Effector CD4-positive, alpha-beta T cell (primary cell): ENCODE results near the gene ZCCHC14.
"Not testable (repeated sequence)": the region's sequence is repeated elsewhere in the genome, so short reads cannot be mapped to it uniquely, and the experiment has no call there.

Source experiments
- DNase-seq: peaks from one replicate; pipeline ENCODE4 v3.0.0-alpha.2; 2020

ZCCHC14 gene

GRCh38 chr16:87496447-87496801, 3.6 kb upstream of the ZCCHC14 start:
- DNase-seq: no peak

- DNase-seq: peak; percentile 6
Measured at GRCh38 chr16:87495578-87496446, 3.0 kb upstream of the ZCCHC14 start.

GRCh38 chr16:87493608-87494280, 920 bp upstream of the ZCCHC14 start:
- DNase-seq: peak; percentile 4

- DNase-seq: no peak
Measured at GRCh38 chr16:87492291-87492630, 563 bp downstream of the ZCCHC14 start.

- DNase-seq: peak; percentile 7
Measured at GRCh38 chr16:87491522-87492290, 1.1 kb downstream of the ZCCHC14 start.

- peak; percentile 63 for DNase-seq
Measured at GRCh38 chr16:87490799-87491521, 1.9 kb downstream of the ZCCHC14 start.

GRCh38 chr16:87490096-87490798, 2.6 kb downstream of the ZCCHC14 start:
- DNase-seq: peak; percentile 2

GRCh38 chr16:87489434-87490045, 3.3 kb downstream of the ZCCHC14 start:
- no peak for DNase-seq

- not testable (repeated sequence) for DNase-seq
Measured at GRCh38 chr16:87488960-87489359, 3.9 kb downstream of the ZCCHC14 start.

GRCh38 chr16:87487361-87487924, 5.4 kb downstream of the ZCCHC14 start:
- DNase-seq: no peak

GRCh38 chr16:87486713-87487247, 6.0 kb downstream of the ZCCHC14 start:
- no peak for DNase-seq

GRCh38 chr16:87486282-87486681, 6.5 kb downstream of the ZCCHC14 start:
- no peak for DNase-seq

- DNase-seq: not testable (repeated sequence)
Measured at GRCh38 chr16:87485792-87486191, 7.0 kb downstream of the ZCCHC14 start.

GRCh38 chr16:87484487-87485331, 8.1 kb downstream of the ZCCHC14 start:
- no peak for DNase-seq

GRCh38 chr16:87483481-87483880, 9.3 kb downstream of the ZCCHC14 start:
- DNase-seq: no peak

- not testable (repeated sequence) for DNase-seq
Measured at GRCh38 chr16:87482670-87483069, 10.2 kb downstream of the ZCCHC14 start.

GRCh38 chr16:87482266-87482665, 10.6 kb downstream of the ZCCHC14 start:
- DNase-seq: no peak

- DNase-seq: not testable (repeated sequence)
Measured at GRCh38 chr16:87481711-87482110, 11.1 kb downstream of the ZCCHC14 start.

GRCh38 chr16:87477209-87477981, 15.4 kb downstream of the ZCCHC14 start:
- DNase-seq: not testable (repeated sequence)
